HG02973 (cell line): ENCODE results near the gene MAP10.
A peak's percentile ranks its signal among the peaks of the same experiment; 100 is the strongest.
"Not testable (repeated sequence)": the region's sequence is repeated elsewhere in the genome, so short reads cannot be mapped to it uniquely, and the experiment has no call there.

ENCODE experiments used
- ATAC-seq: cut with Tn5 transposase; IDR thresholded peaks from one replicate; pipeline ENCODE4 v1.9.1; 2021; ENCODE audit warnings: moderate library complexity; ENCODE audit not compliant: unreplicated experiment

MAP10 gene, protein sequence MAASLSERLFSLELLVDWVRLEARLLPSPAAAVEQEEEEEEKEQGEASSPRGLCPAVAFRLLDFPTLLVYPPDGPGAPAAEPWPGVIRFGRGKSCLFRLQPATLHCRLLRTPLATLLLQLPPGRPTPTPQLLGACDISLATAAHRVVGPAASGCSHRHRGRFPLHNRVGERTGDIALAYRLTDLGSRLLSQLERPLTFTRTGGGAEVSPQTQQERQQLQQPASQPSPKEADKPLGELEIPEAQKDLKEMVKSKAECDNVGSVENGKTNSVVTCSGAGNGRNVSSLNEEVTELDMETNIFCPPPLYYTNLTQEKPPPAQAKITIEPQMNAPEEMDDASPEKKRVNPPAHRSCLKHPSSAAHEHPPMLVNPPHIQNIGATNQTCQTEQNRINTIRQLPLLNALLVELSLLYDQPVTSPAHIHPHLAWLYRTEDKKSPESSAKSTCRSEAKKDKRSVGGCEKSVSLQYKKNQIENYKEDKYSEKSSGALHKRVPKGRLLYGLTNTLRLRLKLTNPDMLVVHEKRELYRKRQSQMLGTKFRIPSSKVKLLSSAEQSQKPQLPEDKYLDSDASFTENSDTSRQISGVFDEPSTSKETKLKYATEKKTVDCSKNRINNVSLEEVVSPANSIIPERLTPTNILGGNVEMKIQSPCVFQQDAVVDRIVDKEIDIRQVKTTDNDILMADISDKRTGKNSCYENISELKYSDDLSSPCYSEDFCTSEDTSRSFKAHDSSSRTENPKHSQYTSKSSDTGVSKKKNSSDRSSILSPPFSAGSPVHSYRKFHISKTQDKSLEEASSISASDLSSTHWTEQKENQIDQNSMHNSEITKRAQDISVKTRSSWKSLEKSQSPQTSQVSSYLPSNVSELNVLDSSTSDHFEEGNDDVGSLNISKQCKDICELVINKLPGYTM

DNA sequence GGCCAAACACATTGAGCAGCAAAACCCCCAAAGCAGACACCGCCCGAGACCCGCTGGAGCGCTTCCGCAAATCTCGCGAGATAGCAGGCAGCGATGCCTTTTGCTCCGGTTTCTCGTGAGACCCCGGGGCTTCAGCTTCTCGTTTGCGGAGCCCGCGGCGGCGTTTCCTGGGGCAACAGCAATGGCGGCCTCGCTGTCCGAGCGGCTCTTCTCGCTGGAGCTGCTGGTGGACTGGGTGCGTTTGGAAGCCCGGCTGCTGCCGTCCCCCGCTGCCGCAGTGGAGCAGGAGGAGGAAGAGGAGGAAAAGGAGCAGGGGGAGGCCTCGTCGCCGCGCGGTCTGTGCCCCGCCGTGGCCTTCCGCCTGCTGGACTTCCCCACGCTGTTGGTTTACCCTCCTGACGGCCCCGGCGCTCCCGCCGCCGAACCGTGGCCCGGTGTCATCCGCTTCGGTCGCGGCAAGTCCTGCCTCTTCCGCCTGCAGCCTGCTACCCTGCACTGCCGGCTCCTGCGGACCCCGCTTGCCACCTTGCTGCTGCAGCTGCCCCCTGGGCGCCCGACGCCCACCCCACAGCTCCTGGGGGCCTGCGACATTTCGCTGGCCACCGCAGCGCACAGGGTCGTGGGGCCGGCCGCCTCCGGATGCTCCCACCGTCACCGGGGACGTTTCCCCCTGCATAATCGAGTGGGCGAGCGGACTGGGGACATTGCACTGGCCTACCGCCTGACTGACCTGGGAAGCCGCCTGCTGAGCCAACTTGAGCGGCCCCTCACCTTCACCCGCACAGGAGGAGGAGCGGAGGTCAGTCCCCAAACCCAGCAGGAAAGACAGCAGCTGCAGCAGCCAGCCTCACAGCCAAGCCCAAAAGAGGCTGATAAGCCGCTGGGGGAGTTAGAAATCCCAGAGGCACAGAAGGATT lies at the start of gene MAP10:
Gene MAP10, plus strand, starts transcription at position 148 of the 917 bp plus-strand sequence. Its CDS starts 34 bp downstream, at position 182.
- peak; percentile 95 for ATAC-seq

DNA sequence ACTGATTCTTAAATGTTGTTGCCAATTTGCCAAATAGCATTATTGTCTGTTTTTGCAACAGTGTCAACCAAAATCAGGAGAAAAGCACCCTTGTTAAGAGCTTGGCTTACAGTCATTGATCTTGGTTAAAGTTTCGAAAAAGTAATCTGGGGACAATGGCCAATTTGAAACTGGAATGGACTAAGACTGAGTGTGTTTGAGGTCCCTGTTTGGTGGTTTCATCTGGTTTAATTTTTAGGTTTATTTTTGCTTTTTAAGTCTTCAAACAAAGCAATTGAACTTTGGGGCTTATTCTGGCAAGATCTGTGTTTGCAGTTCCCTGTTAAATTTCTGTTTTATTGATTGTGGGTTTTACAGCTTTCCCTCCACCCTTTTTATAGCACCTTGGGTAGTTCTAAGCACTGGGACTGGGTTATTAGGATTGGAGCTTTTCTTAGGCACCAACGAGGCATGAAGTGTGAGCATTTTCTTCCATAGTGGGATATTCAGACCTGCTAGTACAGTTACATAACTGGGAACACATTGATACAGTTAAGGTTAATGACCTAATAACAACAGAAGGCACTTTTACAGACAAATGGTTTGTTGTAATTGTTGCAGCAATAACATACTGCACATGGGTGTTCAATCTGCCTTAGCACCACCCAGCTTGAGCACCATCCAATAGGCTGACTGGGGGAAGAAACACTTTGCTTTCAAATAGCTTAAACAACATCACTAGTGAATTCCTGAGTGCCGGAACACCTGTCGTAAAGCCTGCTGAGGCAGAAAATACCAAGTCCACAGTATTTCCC lies 40.6 kb upstream of the MAP10 start:
- ATAC-seq = no peak

GRCh38 chr1:232765542-232765941 lies 39.7 kb upstream of the MAP10 start:
- ATAC-seq = no peak

- ATAC-seq = no peak
These were observed 38.9 kb upstream of the MAP10 start for GRCh38 chr1:232766241-232766890.

DNA sequence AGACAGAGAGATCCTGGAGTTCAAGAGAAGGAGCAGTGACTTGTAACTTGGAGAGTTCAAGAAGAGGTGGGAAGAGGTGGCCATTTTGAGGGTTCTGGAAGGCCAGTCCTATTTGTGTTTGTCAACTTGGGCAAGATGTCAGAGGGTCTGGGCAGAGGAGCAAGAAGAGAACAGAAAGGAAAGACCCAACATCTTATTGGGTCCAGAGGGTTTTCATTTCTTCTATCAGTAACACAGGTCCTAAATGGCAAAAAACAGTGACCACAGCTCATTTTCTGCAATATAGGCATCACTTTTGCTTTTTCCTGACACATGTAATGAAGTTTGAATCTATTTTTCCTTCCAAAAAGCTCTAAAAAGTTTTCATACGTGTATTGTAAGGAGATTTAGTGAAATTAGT lies 38.3 kb upstream of the MAP10 start:
- ATAC-seq = no peak

DNA sequence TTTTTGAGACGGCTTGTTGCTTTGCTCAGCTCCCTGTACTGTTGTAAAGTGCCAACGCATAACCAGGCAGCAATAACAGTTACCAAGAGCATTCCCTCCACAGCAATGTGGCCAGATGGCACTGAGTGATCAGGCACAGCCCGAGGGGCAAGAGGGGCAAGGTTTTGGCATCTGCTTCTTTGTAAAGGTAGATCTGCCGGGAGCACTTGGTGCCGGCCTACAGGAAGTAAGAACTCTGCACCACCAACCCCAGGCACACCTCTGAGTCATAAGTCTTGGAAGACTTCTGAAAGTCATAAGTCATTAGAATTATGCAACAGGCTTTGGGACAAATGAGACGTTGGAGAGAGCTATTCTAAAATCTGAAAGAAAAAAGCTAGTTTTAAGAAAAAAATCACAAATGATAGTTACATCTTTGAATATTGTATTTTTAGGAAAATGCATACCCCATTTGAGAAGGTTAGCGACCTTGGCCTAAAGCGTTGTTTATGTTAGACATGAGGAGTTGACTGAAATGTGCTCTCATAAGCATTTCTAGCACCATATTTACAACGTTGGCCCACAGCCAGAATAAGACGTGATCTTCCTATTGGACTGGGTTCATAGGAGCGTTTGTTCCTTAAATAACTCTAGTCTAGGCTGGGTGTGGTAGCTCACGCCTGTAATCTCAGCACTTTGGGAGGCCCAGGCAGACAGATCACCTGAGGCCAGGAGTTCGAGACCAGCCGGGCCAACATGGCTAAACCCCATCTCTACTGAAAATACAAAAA lies 37.7 kb upstream of the MAP10 start:
- no peak for ATAC-seq

- ATAC-seq = no peak
These were observed 36.4 kb upstream of the MAP10 start for GRCh38 chr1:232768793-232769192.

DNA sequence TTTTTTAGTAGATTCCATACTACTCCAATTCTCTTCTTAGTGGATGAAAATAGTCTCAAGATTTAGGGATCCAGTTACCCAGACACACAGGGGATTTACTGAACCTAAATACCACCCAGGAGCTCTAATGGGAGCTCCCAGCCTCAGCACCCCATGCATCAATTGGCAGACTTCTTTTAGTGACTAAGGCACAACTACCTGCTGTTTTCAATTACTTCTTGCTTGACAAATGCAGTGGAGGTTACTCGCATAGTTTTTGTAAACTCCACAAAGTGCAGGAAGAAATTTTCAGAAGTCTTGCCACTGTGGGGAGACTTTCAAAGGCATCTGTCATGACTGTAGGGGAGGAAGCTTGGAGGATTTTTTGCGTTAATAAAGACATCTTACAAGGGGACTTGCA lies 35.5 kb upstream of the MAP10 start:
- ATAC-seq = no peak

GRCh38 chr1:232773752-232774151 lies 31.5 kb upstream of the MAP10 start:
- ATAC-seq = no peak

- no peak for ATAC-seq
These were observed 28.6 kb upstream of the MAP10 start for GRCh38 chr1:232776526-232777106.

DNA sequence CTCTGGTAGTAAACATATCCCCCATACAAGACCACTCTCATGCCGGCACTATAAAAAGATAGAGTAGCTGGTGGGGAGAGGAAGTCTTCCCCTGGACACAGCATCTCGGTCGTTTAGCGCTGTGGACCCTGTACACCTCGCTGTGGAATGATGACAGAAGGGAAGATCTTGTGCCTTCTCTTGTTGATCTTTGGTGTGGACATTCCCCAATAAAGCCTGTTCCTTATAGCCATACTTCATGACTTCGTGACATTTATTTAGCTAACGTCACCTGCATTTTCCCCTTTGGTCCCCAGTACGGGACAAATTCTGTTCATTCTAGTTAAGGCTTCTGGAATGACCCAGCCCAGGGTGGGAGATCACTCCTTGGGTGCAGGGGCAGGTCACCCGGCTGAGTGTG lies 24.9 kb upstream of the MAP10 start:
- no peak for ATAC-seq

DNA sequence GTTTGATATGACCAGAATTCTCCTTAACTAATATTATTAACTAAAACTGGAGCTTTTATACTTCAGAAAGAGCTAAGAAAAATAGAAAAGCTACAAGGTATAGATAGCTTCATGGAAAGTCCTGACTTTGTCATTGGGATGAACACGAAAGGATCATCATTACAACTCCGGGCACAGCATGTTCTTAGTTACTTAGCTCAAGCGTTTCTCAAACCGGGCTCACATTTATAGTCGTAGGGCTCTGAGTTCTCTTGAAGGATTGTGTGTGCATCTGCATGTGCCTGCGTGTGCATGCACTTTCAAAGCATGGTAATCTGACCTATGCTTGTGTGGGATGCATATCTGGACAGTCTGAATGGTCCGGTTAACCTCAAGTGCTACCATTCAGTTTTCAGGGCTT lies 20.4 kb upstream of the MAP10 start:
- ATAC-seq = no peak

GRCh38 chr1:232785630-232786029 lies 19.6 kb upstream of the MAP10 start:
- ATAC-seq = not testable (repeated sequence)

DNA sequence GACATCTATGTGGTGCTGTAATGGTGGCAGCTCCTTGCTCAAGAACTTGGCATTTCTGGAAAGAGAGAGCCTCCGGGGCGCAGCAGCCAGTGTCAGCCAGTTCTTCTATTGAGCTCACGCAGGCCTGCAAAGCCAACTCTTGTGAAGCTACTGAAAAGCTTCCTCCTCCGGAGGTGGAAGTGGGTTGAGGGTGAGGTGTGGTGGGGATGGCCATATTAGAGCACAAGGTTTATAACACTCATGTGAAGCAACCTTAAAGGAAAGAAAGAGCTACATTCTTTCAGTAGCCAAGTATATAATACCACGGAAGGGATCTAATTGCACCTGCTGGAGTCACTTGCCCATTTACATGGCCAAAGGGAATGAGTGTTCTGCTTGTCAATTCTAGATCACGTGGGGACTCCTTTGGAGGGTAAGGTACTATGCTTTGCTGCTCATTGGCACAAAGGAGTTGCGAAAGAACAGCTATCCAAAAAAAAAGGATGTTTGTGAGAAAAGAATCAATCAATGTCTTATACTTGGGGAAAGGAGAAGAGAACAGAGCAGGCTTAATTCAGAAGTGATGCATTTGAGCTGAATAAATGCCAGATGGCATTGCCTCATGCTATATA lies 18.3 kb upstream of the MAP10 start:
- no peak for ATAC-seq

DNA sequence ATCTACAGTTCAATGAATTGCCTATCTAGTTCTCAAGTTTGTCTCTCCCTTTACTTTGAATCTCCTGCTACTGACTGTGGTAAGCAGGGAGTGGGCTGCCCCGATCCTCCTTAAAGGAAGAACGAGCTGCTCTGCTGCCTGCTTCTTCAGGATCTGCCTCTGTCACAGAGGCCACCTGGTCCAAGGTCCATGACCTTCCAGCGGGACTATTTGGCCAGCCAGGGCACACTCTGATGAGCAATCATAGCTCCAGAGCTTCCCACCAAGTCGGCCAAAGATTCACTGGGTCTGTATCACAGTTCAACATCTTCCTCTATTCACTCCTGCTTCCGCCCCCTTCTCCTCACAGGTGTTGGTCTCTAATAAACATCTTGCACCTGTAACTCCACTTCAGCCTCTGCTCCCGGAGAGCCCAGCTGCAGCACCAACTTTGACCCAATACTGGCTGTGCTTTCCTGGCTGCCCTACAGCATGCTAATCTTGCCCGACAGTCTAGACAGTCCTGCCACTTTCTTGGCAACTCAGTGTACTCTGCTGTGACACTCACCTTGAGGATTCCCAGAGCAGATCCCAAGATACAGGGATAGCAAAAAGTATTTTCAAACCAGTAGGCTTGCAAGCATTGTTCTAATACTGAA lies 16.9 kb upstream of the MAP10 start:
- ATAC-seq = no peak

- ATAC-seq = no peak
These were observed 15.6 kb upstream of the MAP10 start for GRCh38 chr1:232789651-232790050.

- no peak for ATAC-seq
These were observed 12.3 kb upstream of the MAP10 start for GRCh38 chr1:232792949-232793348.

- no peak for ATAC-seq
These were observed 11.3 kb upstream of the MAP10 start for GRCh38 chr1:232793944-232794343.
